AG09309 (cell line): Measurements from ENCODE around the gene SMAGP.
"Not testable (repeated sequence)": the region's sequence is repeated elsewhere in the genome, so short reads cannot be mapped to it uniquely, and the experiment has no call there.

Experiments
- DNase-seq: peaks from one replicate; pipeline ENCODE4 v3.0.0-alpha.2; 2010; ENCODE audit warnings: low read depth
- H3K4me3 ChIP-seq: 2 replicates; pipeline ENCODE4 v1.5.1; 2011; ENCODE audit warnings: mild to moderate bottlenecking, low read depth, low read length, moderate library complexity; ENCODE audit not compliant: control insufficient read depth
- CTCF ChIP-seq: IDR thresholded peaks from 2 replicates; pipeline ENCODE4 v1.5.1; 2011; ENCODE audit warnings: mild to moderate bottlenecking, low read depth, low read length, inconsistent platforms; ENCODE audit not compliant: insufficient read depth, control insufficient read depth; ENCODE audit errors: missing control alignments

SMAGP gene

GRCh38 chr12:51232642-51233041, 37.6 kb downstream of the SMAGP start:
- DNase-seq = no peak
- no peak overlapping the region for H3K4me3 ChIP-seq
- TF ChIP-seq CTCF = no peak

DNA sequence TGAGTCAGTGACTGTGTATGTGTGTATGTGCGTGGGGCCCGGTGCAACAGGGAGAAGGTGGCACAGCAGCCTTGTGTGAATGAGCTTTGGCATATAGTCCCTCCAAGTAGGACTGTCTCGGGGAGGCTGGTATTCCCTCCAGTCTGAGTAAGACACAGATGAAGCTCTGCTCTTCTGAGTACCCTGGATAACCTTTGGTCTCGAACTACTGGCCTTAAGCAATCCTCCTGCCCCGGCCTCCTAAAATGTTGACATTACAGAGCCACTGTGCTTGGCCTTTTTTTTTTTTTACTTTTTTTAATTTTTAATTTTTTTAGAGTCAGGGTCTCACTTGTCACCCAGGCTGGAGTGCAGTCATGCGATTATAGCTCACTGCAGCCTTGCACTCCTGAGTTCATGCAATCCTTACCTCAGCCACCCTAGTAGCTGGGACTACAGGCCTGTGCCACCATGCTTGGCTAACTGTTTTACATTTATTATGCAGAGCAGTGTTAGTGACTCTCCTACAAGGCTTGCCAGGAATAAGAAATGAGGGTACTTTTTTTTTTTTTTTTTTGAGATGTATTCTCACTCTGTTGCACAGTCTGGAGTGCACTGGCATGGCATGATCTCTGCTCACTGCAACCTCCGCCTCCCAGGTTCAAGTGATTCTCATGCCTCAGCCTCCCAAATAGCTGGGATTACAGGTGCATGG, 41.0 kb downstream of the SMAGP start:
- no peak for TF ChIP-seq CTCF
- no peak overlapping the region for H3K4me3 ChIP-seq
- DNase-seq = no peak

GRCh38 chr12:51227962-51228361, 42.3 kb downstream of the SMAGP start:
- no peak for TF ChIP-seq CTCF
- DNase-seq = no peak
- no peak overlapping the region for H3K4me3 ChIP-seq

DNA sequence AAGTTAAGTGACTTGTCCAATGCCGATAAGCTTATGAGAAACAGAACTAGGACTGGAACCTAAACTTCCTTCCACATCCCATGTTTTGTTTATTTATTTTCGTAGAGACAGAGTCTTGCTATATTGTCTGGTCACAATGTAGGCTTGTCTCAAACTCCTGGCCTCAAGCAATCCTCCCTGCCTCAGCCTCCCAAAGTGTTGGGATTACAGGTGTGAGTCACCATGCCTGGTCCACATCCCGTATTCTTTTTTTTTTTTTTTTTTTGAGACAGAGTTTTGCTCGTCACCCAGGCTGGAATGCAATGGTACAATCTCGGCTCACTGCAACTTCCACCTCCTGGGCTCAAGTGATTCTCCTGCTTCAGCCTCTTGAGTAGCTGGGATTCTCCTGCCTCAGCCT, 43.1 kb downstream of the SMAGP start:
- H3K4me3 ChIP-seq, DNase-seq: not testable (repeated sequence)

GRCh38 chr12:51225771-51226170, 44.4 kb downstream of the SMAGP start:
- TF ChIP-seq CTCF = no peak
- no peak overlapping the region for H3K4me3 ChIP-seq
- no peak for DNase-seq

- no peak for TF ChIP-seq CTCF
- no peak overlapping the region for H3K4me3 ChIP-seq
- no peak for DNase-seq
Observed at GRCh38 chr12:51225234-51225633, 45.0 kb downstream of the SMAGP start.

- H3K4me3 ChIP-seq = no peak overlapping the region
- no peak for DNase-seq
- no peak for TF ChIP-seq CTCF
Observed at GRCh38 chr12:51224625-51225024, 45.6 kb downstream of the SMAGP start.
